Activated CD8-positive, alpha-beta T cell treated with anti-CD3 and anti-CD28 coated beads for 36 hours (primary cell): ENCODE measurements around the gene SIGLEC6. TPM values are rescaled to one million over a fixed set of nuclear protein-coding genes. Genes with fewer than 3 reads are reported as not detected.
"Not testable (repeated sequence)": the region's sequence is repeated elsewhere in the genome, so short reads cannot be mapped to it uniquely, and the experiment has no call there.

Experiments
- ATAC-seq: fragments of 200-7000 bp; cut with Tn5 transposase; one replicate; pipeline ENCODE4 v1.10.0; 2021; ENCODE audit warnings: mild to moderate bottlenecking, moderate library complexity
- CTCF ChIA-PET: fragments of 350-600 bp; sonication (Branson Sonifier 250); formaldehyde crosslinking; loops from one replicate; lab custom pipeline; 2021; ENCODE audit warnings: antibody characterized with exemption; lab: Charles Lee
- POLR2A ChIA-PET: fragments of 350-600 bp; sonication (Branson Sonifier 250); formaldehyde crosslinking; loops from one replicate; lab custom pipeline; 2021; ENCODE audit warnings: antibody characterized with exemption; lab: Charles Lee
- DNase-seq: peaks from one replicate; pipeline ENCODE4 v3.0.0-alpha.2; 2020
- H3K27ac Mint-ChIP-seq: one replicate; pipeline ENCODE4 v1.8.0; 2021; ENCODE audit warnings: mild to moderate bottlenecking, mixed read lengths
- H3K27me3 Mint-ChIP-seq: one replicate; pipeline ENCODE4 v1.8.0; 2021; ENCODE audit warnings: mixed read lengths
- H3K36me3 Mint-ChIP-seq: one replicate; pipeline ENCODE4 v1.8.0; 2021; ENCODE audit warnings: low read depth, mixed read lengths
- H3K4me1 Mint-ChIP-seq: one replicate; pipeline ENCODE4 v1.8.0; 2021; ENCODE audit warnings: low read depth, mixed read lengths
- H3K4me3 Mint-ChIP-seq: one replicate; pipeline ENCODE4 v1.8.0; 2021; ENCODE audit warnings: mild to moderate bottlenecking, moderate library complexity, mixed read lengths
- H3K9me3 Mint-ChIP-seq: one replicate; pipeline ENCODE4 v1.8.0; 2021; ENCODE audit warnings: mixed read lengths
- CTCF ChIP-seq: fragments of 200-600 bp; IDR thresholded peaks from one replicate; pipeline ENCODE4 v1.8.0; 2022; ENCODE audit warnings: antibody characterized with exemption, mild to moderate bottlenecking
- intact Hi-C: fragments of 100-400 bp; cut with micrococcal nuclease; formaldehyde crosslinking; loops from one replicate; pipeline ENCODE4 v1.10.0; 2022
- total RNA-seq, 2 experiments: library from RNA; stranded (reverse); gene quantifications; one replicate each; pipeline ENCODE4 v1.2.3, GENCODE V29; 2021

The SIGLEC6 gene
- total RNA-seq, 2 experiments from 2014 or later, result not detected

- ChIA-PET CTCF (no interaction called here), POLR2A (no interaction called here)
- Mint-ChIP-seq H3K4me3 (peak within 1 kb of the TSS; percentile 42), H3K4me1 (peaks cover 12% of the 10 kb centered on the region), H3K9me3 (peaks cover 9% of the 10 kb centered on the region), H3K36me3 (no peaks in the 10 kb centered on the region), H3K27ac (peak within 1 kb of the TSS; percentile 26), H3K27me3 (peaks cover 2% of the 10 kb centered on the region)
- TF ChIP-seq CTCF, result no peak
- peak; percentile 56 for ATAC-seq
- intact Hi-C loops, result no loop called here
- DNase-seq, result peak; percentile 54
Observed at GRCh38 chr19:51501594-51502263, 29.7 kb downstream of the SIGLEC6 start, which contains the start of gene SIGLEC12. SIGLEC12 (minus strand) TSS chr19:51501800; CDS start chr19:51501733, 67 bp downstream.

DNA sequence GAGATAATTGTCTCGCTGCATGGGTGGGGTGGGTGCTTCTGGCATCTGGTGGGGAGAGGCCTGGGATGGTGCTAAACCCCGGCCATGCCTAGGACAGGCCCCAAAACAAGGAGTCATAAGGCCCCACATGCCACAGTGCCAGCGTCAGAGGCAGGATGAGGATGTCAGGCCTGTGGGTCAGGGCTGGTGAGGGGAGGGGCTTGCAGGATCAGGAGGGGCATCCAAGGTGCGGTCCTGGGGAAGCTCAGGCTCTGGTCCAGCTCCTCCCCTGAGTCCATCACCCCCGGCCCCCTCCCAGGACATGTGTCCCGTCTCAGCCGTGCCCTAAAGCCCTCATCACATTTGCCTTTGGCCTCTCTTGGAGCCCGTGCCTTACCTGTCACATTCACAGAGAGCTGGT is 30.5 kb downstream of the SIGLEC6 start:
- ATAC-seq, result peak; percentile 34
- H3K27ac Mint-ChIP-seq, intact Hi-C loops, DNase-seq, H3K36me3 Mint-ChIP-seq, H3K9me3 Mint-ChIP-seq, POLR2A ChIA-PET, CTCF ChIA-PET, H3K27me3 Mint-ChIP-seq: not testable (repeated sequence)
- H3K4me3 Mint-ChIP-seq, result peak overlapping the region; percentile 42
- H3K4me1 Mint-ChIP-seq, result peaks cover 12% of the 10 kb centered on the region

DNA sequence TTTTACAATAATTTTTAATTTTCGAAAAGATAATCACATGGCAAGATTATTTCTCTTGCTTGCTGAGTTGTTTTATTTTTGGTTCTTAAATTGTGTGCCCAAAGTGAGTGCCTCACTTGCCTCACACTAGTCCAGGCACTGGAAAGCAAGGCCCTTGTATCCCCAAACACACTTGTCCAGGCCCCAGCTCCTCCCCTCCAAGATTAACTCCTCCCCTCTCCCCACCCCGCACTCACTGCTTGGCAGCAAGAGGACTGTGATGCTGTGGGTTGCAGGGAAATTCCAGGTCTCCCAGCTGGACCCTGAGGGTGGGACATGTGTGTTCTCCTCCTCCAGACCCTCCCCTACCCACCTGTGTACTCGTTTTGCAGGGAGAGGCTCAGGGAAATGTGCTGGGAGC is 33.8 kb downstream of the SIGLEC6 start:
- ChIA-PET POLR2A (no interaction called here), CTCF (interaction anchor here (1.5 to 2.0 kb wide), 2 partner anchors 18 to 24 kb away, joined by 4 to 9 read pairs; no protein-coding TSS in a partner anchor)
- H3K36me3 Mint-ChIP-seq, result no peaks in the 10 kb centered on the region
- H3K27me3 Mint-ChIP-seq, result peaks cover 18% of the 10 kb centered on the region
- H3K27ac Mint-ChIP-seq, result no peak overlapping the region
- DNase-seq, result no peak
- peaks cover 16% of the 10 kb centered on the region for H3K4me1 Mint-ChIP-seq
- no peaks in the 10 kb centered on the region for H3K9me3 Mint-ChIP-seq
- TF ChIP-seq CTCF, result no peak
- no peak overlapping the region for H3K4me3 Mint-ChIP-seq
- no peak for ATAC-seq
- intact Hi-C loops, result no loop called here

DNA sequence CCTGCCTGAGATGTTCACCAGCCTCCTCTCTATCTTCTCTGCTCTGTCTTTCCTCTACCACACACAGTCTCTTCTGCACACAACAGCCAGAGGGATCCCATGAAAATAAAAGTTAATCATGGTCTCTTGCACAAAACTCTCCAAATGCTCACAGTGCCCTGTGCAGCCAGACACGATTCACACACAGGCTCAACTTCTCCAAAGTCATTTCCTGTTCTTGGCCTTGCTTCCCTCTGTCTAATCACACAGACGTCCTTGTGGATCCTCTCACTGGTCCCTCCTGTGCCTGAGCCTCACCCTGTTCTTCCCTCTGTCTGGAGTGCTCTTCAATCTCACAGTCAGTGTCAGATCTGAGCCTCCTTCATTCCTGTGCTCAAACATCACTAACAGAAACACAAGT is 37.7 kb downstream of the SIGLEC6 start:
- DNase-seq (no peak), ATAC-seq (no peak)
- H3K27ac Mint-ChIP-seq, result no peak overlapping the region
- H3K36me3 Mint-ChIP-seq, result no peaks in the 10 kb centered on the region
- H3K4me3 Mint-ChIP-seq, result no peak overlapping the region
- peaks cover 21% of the 10 kb centered on the region for H3K27me3 Mint-ChIP-seq
- no peaks in the 10 kb centered on the region for H3K9me3 Mint-ChIP-seq
- intact Hi-C loops, result no loop called here
- ChIA-PET POLR2A (no interaction called here), CTCF (no interaction called here)
- H3K4me1 Mint-ChIP-seq, result peaks cover 12% of the 10 kb centered on the region
- no peak for TF ChIP-seq CTCF

GRCh38 chr19:51491586-51491985 is 39.9 kb downstream of the SIGLEC6 start:
- H3K9me3 Mint-ChIP-seq, result no peaks in the 10 kb centered on the region
- ChIA-PET CTCF (interaction anchor here (0.6 kb wide), 1 partner anchor 219 kb away, joined by 3 read pairs; no protein-coding TSS in a partner anchor), POLR2A (no interaction called here)
- peaks cover 21% of the 10 kb centered on the region for H3K4me1 Mint-ChIP-seq
- no peak overlapping the region for H3K27ac Mint-ChIP-seq
- intact Hi-C loops, result no loop called here
- TF ChIP-seq CTCF, result no peak
- no peak overlapping the region for H3K4me3 Mint-ChIP-seq
- peaks cover 19% of the 10 kb centered on the region for H3K27me3 Mint-ChIP-seq
- ATAC-seq, result no peak
- H3K36me3 Mint-ChIP-seq, result no peaks in the 10 kb centered on the region
- no peak for DNase-seq
